Activated naive CD8-positive, alpha-beta T cell treated with anti-CD3 and anti-CD28 coated beads, Interleukin-2, amount 50 U/mL, for 24 hours (primary cell): Measurements from ENCODE around the gene CTIF.

Source experiments
- ATAC-seq: fragments of 150-1000 bp; cut with Tn5 transposase; one replicate; pipeline ENCODE4 v1.10.0; 2021
- DNase-seq: peaks from one replicate; pipeline ENCODE4 v3.0.0; 2021
- H3K27ac Mint-ChIP-seq: one replicate; pipeline ENCODE4 v1.8.0; 2021; ENCODE audit warnings: mild to moderate bottlenecking, mixed read lengths
- H3K27me3 Mint-ChIP-seq: one replicate; pipeline ENCODE4 v1.8.0; 2021; ENCODE audit warnings: mixed read lengths
- H3K36me3 Mint-ChIP-seq: one replicate; pipeline ENCODE4 v1.8.0; 2021; ENCODE audit warnings: low read depth, mixed read lengths
- H3K4me1 Mint-ChIP-seq: one replicate; pipeline ENCODE4 v1.8.0; 2021; ENCODE audit warnings: mixed read lengths
- H3K4me3 Mint-ChIP-seq: one replicate; pipeline ENCODE4 v1.8.0; 2021; ENCODE audit warnings: mild to moderate bottlenecking, moderate library complexity, mixed read lengths
- H3K9me3 Mint-ChIP-seq: one replicate; pipeline ENCODE4 v1.8.0; 2021; ENCODE audit warnings: mixed read lengths

Gene CTIF

DNA sequence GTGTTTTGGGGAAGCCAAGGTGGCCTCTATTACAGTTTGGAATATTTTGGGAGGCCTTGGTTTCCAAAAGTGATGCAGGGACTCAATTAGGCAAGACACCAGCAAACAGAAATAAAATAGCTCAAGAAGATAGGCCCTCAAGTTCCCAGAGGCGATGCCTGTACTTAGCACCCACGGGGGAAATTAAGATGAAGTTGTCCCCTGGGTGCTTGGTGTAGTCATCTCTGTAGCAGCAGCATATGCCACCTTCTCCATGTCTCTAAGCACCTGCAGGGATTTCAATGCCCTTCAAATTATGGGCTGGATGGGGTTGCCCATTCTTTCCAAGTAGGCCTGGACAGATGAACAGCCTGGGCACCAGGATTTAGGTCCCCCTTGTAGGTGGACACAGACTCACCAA lies 185.0 kb downstream of the CTIF start:
- Mint-ChIP-seq H3K4me3 (no peak overlapping the region), H3K9me3 (no peaks in the 10 kb centered on the region), H3K4me1 (peaks cover 2% of the 10 kb centered on the region), H3K27ac (no peak overlapping the region), H3K36me3 (no peaks in the 10 kb centered on the region), H3K27me3 (no peaks in the 10 kb centered on the region)
- ATAC-seq (no peak), DNase-seq (no peak)

DNA sequence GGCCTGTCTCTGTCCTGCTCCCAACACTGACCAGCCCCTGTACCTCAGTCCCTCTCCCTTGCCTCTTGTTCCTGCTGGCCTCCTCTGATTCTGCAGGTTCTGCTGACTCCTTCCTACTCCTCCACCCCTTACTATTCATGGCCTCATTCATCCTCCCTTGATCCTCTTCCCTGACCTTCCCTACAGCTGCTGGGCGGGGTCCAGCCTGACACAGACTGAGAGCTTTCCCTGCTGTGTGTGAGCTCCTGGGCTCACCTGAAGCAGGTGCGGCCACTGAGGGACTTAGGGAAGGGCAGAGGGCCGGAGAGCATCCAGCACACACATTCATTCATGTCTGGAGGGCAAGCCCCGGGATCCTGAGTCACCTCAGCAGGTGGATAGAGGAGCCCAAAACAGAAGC lies 185.6 kb downstream of the CTIF start:
- Mint-ChIP-seq H3K27me3 (no peaks in the 10 kb centered on the region), H3K27ac (no peak overlapping the region), H3K4me3 (no peak overlapping the region), H3K9me3 (no peaks in the 10 kb centered on the region), H3K4me1 (peaks cover 2% of the 10 kb centered on the region), H3K36me3 (no peaks in the 10 kb centered on the region)
- DNase-seq (no peak), ATAC-seq (no peak)

DNA sequence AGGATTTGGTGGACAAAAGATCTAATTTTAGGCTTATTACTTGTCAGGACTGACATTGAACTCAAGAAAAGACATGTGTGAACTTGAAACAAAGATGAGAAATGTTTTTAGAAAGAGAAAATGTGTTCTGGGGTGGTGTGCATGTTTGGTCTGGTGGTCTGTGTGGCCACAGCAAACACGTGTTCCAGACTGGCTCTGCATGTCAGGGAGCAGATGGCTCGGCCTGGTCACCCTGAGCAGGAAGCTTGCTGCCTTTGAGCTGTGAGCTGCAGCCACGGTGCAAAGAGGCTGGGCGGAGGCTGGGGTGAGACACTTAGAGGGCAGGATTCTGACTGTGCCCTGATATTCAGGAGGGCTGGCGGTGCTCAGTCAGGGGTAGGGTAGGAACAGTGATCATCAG lies 186.1 kb downstream of the CTIF start:
- Mint-ChIP-seq H3K4me1 (peaks cover 2% of the 10 kb centered on the region), H3K9me3 (no peaks in the 10 kb centered on the region), H3K27ac (no peak overlapping the region), H3K27me3 (no peaks in the 10 kb centered on the region), H3K36me3 (no peaks in the 10 kb centered on the region), H3K4me3 (no peak overlapping the region)
- ATAC-seq (no peak), DNase-seq (no peak)

DNA sequence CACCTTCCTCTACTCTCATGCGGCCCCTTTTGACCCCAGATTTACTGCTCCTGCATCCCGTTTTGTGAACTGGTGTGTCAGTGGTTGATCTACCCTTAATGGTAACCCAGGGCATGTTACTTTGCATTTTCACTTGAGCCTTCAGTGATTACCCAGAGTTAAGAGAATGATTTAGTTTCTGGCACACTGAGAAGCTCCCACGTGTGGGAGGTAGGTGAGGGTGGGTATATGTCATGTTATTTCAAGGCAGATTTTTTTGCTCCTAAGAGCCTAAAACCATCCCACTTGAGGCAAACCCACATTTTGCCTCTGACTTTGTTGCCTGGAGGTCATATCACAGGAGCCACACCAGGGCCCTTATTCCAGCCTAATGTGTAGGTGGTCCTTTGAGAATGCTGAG lies 186.7 kb downstream of the CTIF start:
- no peaks in the 10 kb centered on the region for H3K36me3 Mint-ChIP-seq
- DNase-seq = no peak
- ATAC-seq = no peak
- H3K9me3 Mint-ChIP-seq = no peaks in the 10 kb centered on the region
- H3K4me1 Mint-ChIP-seq = peaks cover 2% of the 10 kb centered on the region
- no peak overlapping the region for H3K4me3 Mint-ChIP-seq
- H3K27ac Mint-ChIP-seq = no peak overlapping the region
- no peaks in the 10 kb centered on the region for H3K27me3 Mint-ChIP-seq

DNA sequence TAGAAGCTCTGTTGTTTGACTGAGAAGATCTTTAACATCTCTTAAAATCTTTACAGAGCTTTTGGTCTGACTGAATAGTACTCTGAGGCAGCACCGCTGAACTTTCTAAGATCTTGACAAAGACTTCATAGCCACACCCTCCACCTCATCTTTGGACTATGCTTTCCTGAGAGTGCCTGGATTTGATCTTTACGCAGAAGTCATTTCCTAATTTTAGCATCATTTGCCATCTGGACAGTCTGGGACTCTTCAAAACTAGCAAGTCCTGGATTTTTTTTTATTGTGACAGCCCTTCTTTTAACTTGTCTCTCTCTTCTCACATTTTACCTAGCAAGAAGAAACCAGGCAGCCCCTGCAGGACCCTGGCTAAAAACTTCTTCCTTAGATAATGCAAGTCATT lies 188.8 kb downstream of the CTIF start:
- no peak overlapping the region for H3K4me3 Mint-ChIP-seq
- H3K27ac Mint-ChIP-seq = no peak overlapping the region
- H3K9me3 Mint-ChIP-seq = no peaks in the 10 kb centered on the region
- no peaks in the 10 kb centered on the region for H3K36me3 Mint-ChIP-seq
- no peak for ATAC-seq
- no peaks in the 10 kb centered on the region for H3K27me3 Mint-ChIP-seq
- H3K4me1 Mint-ChIP-seq = peaks cover 2% of the 10 kb centered on the region
- DNase-seq = no peak

DNA sequence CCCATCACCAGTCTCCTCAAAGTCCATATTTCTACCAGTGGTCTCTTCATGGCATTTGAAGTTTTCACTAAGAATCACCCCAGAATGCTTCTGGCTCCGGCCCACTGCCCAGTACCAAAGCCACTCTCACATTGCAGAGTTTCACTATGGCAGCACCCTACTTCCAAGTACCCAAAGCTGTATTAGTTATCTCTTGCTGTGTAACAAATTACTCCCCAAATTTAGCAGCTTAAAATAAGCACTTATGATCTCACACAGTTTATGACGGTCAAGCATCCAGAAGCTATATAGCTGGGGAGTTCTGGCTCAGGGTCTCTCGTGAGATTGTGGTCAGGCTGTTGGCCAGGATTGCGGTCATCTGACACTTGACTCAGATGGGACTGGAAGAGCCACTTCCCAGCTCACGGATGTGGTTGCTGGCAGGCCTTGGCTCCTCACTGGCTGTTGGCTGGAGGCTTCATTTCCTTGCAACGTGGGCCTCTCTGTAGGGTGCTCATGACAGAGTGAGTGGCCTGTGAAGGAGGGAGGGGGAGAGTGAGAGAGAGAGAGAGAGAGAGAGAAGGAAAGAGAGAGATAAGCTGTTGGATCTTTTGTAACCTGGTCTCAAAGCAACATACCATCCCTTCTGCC lies 189.5 kb downstream of the CTIF start:
- Mint-ChIP-seq H3K9me3 (no peaks in the 10 kb centered on the region), H3K27me3 (no peaks in the 10 kb centered on the region), H3K4me1 (peaks cover 2% of the 10 kb centered on the region), H3K27ac (no peak overlapping the region), H3K36me3 (no peaks in the 10 kb centered on the region), H3K4me3 (no peak overlapping the region)
- DNase-seq = no peak
- no peak for ATAC-seq

DNA sequence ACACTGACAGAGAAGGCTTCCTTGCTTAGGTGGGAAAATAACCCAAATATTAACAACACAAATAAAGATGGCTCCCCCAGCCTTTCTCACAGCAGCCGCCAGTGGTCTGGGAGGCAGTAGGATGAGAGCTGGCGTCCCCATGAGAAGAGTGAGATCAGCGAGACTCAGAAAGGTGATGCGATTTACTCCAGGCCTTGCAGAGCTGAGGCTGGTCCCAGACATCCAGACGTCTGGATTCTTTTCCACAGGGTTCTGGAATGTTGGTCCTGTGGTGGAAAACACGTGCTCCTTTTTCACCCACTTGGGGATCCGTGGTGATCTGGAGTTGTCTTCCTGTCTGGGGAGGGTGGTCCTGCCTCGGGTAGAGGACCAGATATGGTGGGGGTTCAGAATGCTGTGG lies 190.6 kb downstream of the CTIF start:
- no peaks in the 10 kb centered on the region for H3K9me3 Mint-ChIP-seq
- DNase-seq (no peak), ATAC-seq (no peak)
- no peak overlapping the region for H3K27ac Mint-ChIP-seq
- no peaks in the 10 kb centered on the region for H3K36me3 Mint-ChIP-seq
- H3K27me3 Mint-ChIP-seq = no peaks in the 10 kb centered on the region
- peaks cover 2% of the 10 kb centered on the region for H3K4me1 Mint-ChIP-seq
- H3K4me3 Mint-ChIP-seq = no peak overlapping the region

DNA sequence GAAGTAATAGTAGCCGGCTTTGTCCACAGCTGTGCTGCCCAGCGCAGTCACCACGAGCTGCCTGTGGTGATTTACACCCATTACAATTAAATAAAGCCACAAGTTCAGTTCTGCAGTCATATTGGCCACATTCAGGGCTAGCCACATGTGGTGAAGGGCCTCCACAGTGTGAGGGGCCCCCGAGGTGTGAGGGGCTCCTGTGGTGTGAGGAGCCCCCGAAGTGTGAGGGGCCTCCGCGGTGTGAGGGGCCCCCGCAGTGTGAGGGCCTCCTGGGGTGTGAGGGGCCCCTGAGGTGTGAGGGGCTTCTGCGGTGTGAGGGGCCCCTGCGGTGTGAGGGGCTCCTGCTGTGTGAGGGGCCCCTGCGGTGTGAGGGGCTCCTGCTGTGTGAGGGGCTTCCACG lies 191.2 kb downstream of the CTIF start:
- no peaks in the 10 kb centered on the region for H3K36me3 Mint-ChIP-seq
- H3K9me3 Mint-ChIP-seq = no peaks in the 10 kb centered on the region
- H3K4me3 Mint-ChIP-seq = no peak overlapping the region
- H3K4me1 Mint-ChIP-seq = peaks cover 2% of the 10 kb centered on the region
- ATAC-seq = no peak
- no peak for DNase-seq
- no peaks in the 10 kb centered on the region for H3K27me3 Mint-ChIP-seq
- H3K27ac Mint-ChIP-seq = no peak overlapping the region

DNA sequence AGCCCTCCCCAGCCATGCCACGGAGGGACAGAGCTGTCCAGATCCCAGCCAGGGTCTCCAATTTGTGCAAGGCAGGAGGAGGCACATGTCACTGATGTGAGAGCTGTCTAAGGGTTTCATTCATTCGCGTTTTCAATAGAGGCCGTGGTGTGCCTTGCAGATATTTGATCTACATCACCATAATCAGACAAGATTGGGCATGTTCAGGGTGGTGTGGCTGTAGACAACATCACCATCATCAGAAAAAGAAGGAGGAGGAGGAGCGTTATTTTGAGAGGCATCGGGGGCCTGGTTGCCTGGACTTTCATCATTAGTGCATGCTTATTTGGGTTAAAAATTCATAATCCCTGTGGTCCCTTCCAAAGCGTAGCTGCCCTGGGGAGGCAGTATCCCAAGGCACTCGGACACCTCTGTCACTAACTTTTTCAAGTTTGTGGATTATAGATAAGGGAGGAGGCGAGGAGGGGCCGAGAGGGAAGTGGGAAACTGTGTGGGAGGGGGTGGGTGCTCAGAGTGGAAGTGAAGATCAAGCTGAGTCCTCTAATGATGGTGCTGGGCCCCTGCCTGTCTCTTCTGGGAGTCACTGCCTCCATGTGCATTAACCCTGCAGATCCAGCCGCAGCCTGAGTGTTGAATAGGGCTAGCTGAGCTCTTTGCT lies 194.1 kb downstream of the CTIF start:
- ATAC-seq (no peak), DNase-seq (no peak)
- no peak overlapping the region for H3K4me3 Mint-ChIP-seq
- H3K36me3 Mint-ChIP-seq = no peaks in the 10 kb centered on the region
- no peaks in the 10 kb centered on the region for H3K27me3 Mint-ChIP-seq
- H3K4me1 Mint-ChIP-seq = no peaks in the 10 kb centered on the region
- no peaks in the 10 kb centered on the region for H3K9me3 Mint-ChIP-seq
- no peak overlapping the region for H3K27ac Mint-ChIP-seq

DNA sequence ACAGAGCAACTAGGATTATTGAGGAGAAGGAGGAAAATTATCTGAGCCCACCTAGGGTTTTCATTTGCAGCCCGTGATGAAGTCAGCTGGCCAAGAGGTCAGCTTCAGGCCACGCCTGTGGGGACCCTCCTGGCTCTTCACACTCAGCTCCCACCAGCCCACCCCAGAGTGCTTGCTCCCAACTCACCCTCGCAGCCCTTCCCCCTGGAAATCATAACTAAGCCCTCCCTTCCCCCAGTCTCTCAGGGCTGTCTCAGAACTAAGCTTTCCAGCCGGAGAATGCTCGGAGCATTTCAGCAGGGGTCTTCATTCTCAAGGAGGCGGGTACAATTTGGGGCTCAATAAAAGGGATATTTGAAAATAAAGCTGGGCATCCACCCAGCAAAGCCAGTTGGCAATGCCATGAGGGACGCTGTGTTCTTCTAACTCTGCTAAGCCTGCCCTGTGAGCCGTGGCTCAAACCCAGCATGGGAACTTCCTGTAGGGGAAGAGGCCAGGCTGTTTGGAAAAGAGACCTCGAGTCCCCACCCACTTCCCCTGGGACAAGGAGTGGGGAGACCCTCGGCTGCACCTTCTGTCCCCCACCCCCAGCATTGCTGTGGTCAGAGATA lies 194.9 kb downstream of the CTIF start:
- Mint-ChIP-seq H3K27me3 (no peaks in the 10 kb centered on the region), H3K4me3 (no peak overlapping the region), H3K27ac (no peak overlapping the region), H3K9me3 (no peaks in the 10 kb centered on the region), H3K4me1 (no peaks in the 10 kb centered on the region), H3K36me3 (no peaks in the 10 kb centered on the region)
- DNase-seq (no peak), ATAC-seq (no peak)

DNA sequence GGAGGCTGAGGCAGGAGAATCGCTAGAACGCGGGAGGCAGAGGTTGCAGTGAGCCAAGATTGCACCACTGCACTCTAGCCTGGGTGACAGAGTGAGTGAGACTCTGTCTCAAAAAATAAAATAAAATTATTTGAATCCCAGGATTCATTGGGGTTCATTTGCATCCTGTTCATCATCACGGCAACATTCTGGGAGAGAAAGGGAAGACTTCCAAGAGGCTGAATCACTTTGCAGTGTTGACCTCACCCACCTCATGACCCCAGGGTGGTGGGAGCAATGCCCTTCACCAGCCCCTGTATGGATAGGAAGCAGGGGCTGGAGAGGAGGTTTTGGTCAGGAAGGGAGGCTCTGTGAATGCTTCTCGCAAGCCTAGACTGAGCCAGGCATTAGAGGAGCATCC lies 195.6 kb downstream of the CTIF start:
- no peaks in the 10 kb centered on the region for H3K4me1 Mint-ChIP-seq
- H3K9me3 Mint-ChIP-seq = no peaks in the 10 kb centered on the region
- no peak overlapping the region for H3K27ac Mint-ChIP-seq
- no peaks in the 10 kb centered on the region for H3K27me3 Mint-ChIP-seq
- ATAC-seq = no peak
- H3K36me3 Mint-ChIP-seq = no peaks in the 10 kb centered on the region
- DNase-seq = no peak
- no peak overlapping the region for H3K4me3 Mint-ChIP-seq

DNA sequence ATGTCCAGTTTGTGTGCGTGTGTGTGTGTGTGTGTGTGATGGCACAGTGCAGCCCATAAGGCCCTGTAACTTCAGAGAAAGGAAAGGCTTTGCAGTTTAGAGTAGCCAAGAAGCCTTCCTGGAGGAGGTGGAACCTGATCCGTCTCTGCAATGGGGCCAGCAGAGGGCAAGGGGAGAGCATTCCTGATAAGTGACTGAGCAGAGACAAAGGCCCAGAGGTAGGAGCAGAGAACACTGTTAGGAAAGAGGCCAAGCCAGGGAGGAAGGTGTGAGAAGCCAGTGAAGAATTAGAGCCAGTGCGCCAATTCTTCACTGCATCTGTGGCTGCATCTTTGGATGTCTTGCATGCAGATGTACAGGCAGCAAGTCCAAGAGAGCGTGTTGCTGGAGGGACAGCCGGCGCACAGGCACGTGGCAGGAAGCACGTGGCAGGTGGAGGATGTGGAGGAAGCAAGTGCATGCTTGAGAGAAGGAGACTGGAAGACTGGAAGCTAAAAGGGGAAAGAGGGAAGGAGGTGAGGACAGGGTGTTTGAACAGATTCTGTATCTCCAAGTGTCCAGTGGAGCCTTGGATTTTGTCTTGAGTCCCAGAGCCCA lies 196.3 kb downstream of the CTIF start:
- DNase-seq (no peak), ATAC-seq (no peak)
- Mint-ChIP-seq H3K9me3 (no peaks in the 10 kb centered on the region), H3K4me1 (no peaks in the 10 kb centered on the region), H3K27me3 (no peaks in the 10 kb centered on the region), H3K4me3 (no peak overlapping the region), H3K36me3 (no peaks in the 10 kb centered on the region), H3K27ac (peak overlapping the region; percentile 13)

DNA sequence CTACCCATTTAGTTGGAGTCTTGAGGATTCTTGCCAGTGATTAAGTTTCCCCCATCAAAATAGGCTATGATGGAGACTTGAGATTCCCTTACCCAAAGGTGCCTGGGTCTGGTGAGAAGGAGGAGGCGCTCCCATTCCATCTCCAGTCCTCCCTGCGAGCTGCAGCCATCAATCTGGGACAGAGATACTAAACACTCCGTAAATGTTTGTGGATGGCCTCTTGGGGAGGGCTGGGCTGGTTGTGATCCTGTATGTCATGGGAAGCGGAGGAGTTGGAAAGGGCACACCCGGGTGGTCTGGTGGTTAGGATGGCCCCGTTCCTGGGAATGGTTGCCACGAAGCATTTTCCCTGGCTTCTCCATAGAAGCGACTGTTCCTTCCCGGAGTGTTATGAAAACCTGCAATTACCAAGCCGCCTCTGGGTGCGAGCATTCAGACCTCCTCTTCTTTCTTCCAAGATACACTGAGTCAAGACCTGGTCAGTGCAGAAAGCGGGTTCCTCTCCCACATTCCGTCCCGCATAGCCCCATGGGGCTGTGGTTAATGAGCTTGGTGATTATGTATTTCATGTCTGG lies 196.9 kb downstream of the CTIF start:
- no peak for ATAC-seq
- Mint-ChIP-seq H3K36me3 (no peaks in the 10 kb centered on the region), H3K27ac (no peak overlapping the region), H3K4me3 (no peak overlapping the region), H3K4me1 (no peaks in the 10 kb centered on the region), H3K9me3 (no peaks in the 10 kb centered on the region), H3K27me3 (no peaks in the 10 kb centered on the region)
- no peak for DNase-seq

DNA sequence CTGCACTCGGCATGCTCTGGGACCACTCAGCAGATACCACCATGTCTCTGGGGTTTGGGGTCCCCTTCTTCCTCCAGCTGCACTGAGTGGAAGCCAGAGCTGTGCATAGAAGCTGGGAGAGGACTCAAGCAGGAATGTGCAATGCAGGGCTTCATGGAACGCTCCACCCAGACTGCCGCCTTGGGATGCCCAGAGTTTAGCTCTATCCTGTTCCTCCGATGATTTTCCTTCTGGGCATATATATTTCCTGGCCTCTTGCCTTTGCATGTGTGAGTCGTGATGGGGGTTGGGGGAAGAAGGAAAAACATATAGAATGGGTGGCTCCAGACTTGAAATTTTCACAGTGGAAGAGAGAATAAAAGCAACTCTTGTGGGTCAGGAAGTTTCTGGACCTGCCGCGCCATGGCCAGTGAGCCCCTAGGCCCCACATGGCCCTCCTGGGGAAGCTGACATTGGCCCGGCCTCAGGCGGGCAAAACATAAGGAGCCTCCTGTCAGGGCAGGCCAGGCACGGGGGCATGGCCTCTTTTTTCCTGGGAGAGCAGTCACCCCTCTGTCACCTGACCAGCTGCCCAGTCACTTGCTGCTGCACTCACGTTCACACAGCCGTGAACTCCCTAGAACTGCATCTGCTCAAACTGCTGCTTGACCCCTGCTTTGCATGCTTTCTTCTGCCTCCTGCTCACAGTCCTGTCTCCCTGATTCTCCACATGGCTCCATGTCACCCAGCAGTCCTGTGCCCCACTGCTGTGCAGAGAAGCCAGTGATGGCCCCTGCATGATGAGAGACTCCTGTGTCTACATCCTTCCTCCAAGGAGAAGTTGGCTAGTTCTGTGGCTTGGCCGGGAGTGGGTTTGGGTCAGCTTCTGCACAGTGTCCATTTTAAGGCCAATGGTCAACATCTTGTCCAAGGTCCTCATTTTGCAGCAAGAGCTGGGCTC lies 197.8 kb downstream of the CTIF start:
- H3K4me3 Mint-ChIP-seq = no peak overlapping the region
- DNase-seq = no peak
- no peaks in the 10 kb centered on the region for H3K27me3 Mint-ChIP-seq
- ATAC-seq = no peak
- no peaks in the 10 kb centered on the region for H3K4me1 Mint-ChIP-seq
- no peaks in the 10 kb centered on the region for H3K36me3 Mint-ChIP-seq
- no peaks in the 10 kb centered on the region for H3K9me3 Mint-ChIP-seq
- no peak overlapping the region for H3K27ac Mint-ChIP-seq
